ENCODE results near the gene KRT12.
"Not testable (repeated sequence)": the region's sequence is repeated elsewhere in the genome, so short reads cannot be mapped to it uniquely, and the experiment has no call there.

The KRT12 gene

DNA sequence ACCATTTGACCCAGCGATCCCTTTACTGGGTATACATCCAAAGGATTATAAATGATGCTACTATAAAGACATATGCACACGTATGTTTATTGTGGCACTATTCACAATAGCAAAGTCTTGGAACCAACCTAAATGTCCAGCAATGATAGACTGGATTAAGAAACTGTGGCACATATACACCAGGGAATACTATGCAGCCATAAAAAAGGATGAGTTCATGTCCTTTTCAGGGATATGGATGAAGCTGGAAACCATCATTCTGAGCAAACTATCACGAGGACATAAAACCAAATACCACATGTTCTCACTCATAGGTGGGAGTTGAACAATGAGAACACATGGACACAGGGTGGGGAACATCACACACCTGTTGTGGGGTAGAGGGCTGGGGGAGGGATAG, 52.4 kb downstream of the KRT12 start:
- not testable (repeated sequence) for DNase-seq (ENCODE audit: low read depth in 2 of 2)

- no peak for DNase-seq (ENCODE audit: low read depth in 2 of 2)
Observed at GRCh38 chr17:40813804-40814203, 53.2 kb downstream of the KRT12 start.

DNA sequence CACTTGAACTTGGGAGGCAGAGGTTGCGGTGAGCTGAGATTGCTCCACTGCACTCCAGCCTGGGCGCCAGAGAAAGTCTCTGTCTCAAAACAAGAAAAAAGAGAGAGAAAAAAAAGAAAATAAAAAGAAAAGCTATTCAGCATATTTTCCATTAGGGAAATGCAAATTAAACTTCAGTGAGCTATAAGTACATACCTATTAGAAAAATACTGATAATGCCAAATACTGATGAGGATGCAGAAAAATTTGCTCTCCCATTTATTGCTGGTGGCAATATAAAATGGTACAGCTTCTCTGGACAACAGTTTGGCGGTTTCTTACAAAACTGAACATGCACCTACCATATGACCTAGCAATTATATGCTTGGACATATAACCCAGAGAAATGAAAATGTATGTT, 54.4 kb downstream of the KRT12 start:
- no peak for DNase-seq (ENCODE audit: low read depth in 2 of 2)

Data from stimulated activated CD8-positive, alpha-beta memory T cell treated with anti-CD3 and anti-CD28 coated beads, Interleukin-2, amount 100 ng/mL, for 1 hour (primary cell).